HG03064 (cell line): ENCODE measurements around the gene KANSL1.
"Not testable (repeated sequence)": the region's sequence is repeated elsewhere in the genome, so short reads cannot be mapped to it uniquely, and the experiment has no call there.

Experiments used
- ATAC-seq: cut with Tn5 transposase; IDR thresholded peaks from one replicate; pipeline ENCODE4 v1.9.1; 2021; ENCODE audit warnings: low read depth; ENCODE audit not compliant: unreplicated experiment

KANSL1 gene

GRCh38 chr17:46027976-46028325 lies 165.3 kb downstream of the KANSL1 start:
- no peak for ATAC-seq

- ATAC-seq, result no peak
Measured at GRCh38 chr17:46027048-46027975, 165.9 kb downstream of the KANSL1 start.

- no peak for ATAC-seq
Measured at GRCh38 chr17:46026166-46027047, 166.8 kb downstream of the KANSL1 start.

GRCh38 chr17:46025510-46026165 lies 167.6 kb downstream of the KANSL1 start:
- no peak for ATAC-seq

GRCh38 chr17:46025060-46025459 lies 168.2 kb downstream of the KANSL1 start:
- no peak for ATAC-seq

- ATAC-seq, result no peak
Measured at GRCh38 chr17:46024590-46024989, 168.6 kb downstream of the KANSL1 start.

GRCh38 chr17:46023783-46024388 lies 169.3 kb downstream of the KANSL1 start:
- no peak for ATAC-seq

GRCh38 chr17:46023366-46023765 lies 169.9 kb downstream of the KANSL1 start:
- ATAC-seq, result not testable (repeated sequence)

- ATAC-seq, result no peak
Measured at GRCh38 chr17:46020998-46021397, 172.2 kb downstream of the KANSL1 start.

GRCh38 chr17:46020023-46020761 lies 173.0 kb downstream of the KANSL1 start:
- ATAC-seq, result no peak

- not testable (repeated sequence) for ATAC-seq
Measured at GRCh38 chr17:46019408-46019925, 173.8 kb downstream of the KANSL1 start.

GRCh38 chr17:46013502-46014165 lies 179.6 kb downstream of the KANSL1 start:
- ATAC-seq, result no peak

GRCh38 chr17:46013127-46013501 lies 180.1 kb downstream of the KANSL1 start:
- ATAC-seq, result no peak

- no peak for ATAC-seq
Measured at GRCh38 chr17:46012506-46013079, 180.6 kb downstream of the KANSL1 start.

- ATAC-seq, result no peak
Measured at GRCh38 chr17:46011711-46012505, 181.3 kb downstream of the KANSL1 start.

GRCh38 chr17:46010597-46011186 lies 182.5 kb downstream of the KANSL1 start:
- no peak for ATAC-seq
